ENCODE results near the gene MT3. TPM values are rescaled to one million over a fixed set of nuclear protein-coding genes. Genes with fewer than 3 reads are reported as not detected.

The MT3 gene
- total RNA-seq: 3.4 and 4.9 TPM in 2 replicates

DNA sequence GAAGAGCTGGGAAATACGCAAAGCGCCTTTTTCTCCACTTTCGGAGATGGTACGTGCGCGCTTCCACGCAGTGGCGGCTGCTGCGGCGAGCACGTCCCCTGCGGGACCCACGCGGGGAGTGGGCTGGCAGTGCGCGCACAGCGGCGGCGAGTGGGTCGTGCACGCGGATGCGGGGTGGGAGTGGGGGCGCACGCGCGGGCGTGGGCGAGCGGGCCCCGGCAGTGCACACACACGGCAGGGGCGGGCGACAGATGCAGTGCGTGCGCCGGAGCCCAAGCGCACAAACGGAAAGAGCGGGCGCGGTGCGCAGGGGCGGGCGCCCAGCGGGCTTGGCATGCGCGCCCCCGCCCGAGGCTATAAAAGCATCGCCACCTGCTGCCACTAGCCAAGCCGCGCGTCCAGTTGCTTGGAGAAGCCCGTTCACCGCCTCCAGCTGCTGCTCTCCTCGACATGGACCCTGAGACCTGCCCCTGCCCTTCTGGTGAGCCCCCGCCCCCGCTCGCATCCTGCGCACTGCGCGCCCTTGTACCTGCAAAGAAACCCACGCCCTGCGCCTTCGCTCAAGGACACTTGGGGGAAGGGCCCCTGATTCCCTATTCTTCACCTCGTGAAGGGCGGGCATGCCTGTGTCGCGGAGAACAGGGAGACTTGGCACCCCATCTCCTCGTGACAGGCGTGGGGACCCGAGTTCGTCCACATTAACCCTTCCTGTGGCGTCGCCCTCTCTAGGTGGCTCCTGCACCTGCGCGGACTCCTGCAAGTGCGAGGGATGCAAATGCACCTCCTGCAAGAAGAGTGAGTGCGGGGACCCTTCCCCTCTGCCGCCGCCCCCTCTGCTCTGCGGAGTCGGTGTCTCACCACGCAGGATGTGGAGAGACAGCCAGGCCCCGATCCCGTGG is at the start of gene MT3:
Gene MT3 (plus strand): TSS at position 388 of the 899 bp plus-strand sequence. CDS start 63 bp downstream, at position 451.
- intact Hi-C loops (cut with micrococcal nuclease): no loop called here

DNA sequence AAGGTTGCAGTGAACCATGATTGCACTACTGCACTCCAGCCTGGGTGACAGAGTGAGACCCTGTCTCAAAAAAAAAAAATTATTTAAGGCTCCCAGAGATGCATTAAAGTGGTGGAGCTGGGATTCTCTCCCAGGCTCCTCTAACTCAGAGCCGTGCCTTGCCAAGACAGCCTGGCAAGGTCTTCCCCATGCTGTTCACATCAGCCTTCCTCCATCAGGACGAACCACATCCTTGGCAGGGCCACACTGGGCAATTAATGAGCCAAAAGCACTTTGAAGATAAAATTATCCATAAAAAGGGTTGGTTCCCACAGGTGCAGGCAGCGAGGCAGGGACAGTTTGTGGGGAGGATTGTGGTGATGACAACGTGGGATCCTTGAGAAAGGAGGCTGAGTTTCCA is 49.7 kb upstream of the MT3 start:
- intact Hi-C loops (cut with micrococcal nuclease): no loop called here

DNA sequence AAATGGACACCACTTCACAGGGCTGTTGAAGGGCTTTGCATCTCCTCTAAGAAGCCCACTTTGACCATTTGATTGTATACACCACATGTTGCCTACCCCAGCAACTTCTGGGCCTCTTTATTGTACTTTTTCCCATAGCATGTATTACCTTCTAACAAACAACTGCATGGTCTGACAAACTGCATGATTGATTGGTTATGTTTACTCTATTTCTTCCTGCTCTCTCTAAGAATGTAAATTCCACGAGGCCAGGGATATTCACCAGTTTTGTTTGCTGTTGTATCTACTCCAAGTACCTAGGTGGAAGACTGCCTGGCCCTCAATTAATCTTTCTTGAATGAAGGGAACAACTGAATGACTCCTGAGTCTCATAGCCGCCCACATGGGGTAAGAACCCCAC is 47.3 kb upstream of the MT3 start:
- intact Hi-C loops (cut with micrococcal nuclease): no loop called here

DNA sequence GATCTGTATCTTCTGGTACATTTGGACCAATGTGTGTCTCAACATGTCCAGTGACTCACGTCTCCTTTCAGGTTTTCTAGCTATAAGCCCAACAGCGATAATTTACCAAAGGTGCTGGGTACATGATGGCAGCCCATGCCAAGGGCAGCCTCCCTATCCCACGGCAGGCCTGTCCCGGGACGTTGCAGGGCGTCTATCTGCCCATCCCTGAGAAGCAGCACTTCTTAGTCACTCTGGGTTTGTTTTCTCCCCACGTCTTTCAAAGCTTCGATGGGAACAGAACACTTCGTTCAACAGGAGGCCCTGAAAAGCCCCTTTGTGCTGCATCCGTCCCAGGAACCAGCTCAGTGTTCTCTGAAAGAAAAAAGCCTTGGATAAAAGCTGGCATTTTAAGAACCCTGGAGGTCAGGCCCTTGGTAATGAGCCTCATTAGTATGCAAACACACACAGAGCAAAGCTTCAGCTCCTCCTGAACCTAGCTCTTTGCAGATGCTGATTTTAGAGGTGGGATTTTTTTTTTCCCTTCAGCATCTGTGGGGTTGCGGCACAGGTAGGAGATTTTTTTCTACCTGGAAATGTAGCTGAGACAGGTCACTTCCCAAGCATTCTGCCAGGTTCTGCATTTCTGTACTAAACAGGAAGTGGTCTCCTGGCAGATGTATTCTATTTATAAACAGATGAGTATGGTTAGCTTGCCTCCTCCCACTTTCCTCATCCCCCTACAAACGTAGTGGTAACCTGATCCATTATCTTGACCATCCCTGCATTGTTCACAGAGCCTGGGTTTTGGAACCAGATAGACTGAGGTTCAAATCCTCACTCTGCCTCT is 42.0 kb upstream of the MT3 start:
- intact Hi-C loops (cut with micrococcal nuclease): no loop called here

DNA sequence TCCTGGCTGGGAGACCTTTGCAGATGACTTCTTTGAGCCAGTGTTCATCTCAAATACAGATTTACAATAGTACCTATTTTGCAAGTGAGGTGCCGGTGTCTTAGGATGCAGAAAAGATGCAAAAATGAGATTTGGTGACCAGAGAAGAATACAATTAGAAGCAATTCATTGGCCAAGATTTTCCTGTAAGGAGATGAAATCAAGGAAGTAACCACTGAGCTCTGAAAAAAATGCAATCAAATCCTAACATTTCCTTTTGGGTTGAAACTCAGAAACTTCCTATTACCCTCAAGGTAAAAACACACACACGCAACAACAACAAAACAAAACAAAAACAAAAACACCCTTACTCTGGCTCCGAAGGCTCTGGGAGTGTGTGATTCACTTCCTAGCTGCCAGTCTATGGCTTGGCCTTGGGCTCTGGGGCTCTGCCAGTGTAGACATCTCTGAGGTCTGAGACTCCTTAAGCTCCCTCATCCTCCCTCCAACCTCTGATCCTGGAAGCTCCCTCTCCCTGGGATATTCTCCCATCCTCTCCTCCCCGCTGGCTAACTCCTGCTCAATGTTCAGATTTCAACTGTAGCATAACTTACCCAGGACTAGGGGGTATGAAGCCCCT is 41.3 kb upstream of the MT3 start:
- intact Hi-C loops (cut with micrococcal nuclease): no loop called here

DNA sequence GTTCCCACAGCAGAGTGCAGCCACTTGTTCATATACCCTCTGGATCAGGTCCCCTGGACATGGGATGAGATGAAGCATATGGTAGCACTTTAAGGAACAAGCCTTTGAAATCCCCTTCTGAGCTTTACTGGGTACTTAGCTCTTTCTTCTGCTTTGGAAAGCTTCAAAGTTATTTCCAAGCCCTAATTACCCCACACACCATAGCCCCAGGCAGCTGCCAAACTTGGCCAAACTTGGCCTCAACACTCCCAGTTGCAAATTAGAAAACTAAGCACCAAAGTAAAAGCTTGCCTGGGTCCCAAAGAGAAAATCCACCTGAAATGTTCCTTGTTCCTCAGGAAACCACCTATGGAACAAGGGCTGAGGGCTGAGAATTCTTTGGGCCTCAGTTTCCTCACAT is 40.2 kb upstream of the MT3 start:
- intact Hi-C loops (cut with micrococcal nuclease): no loop called here

DNA sequence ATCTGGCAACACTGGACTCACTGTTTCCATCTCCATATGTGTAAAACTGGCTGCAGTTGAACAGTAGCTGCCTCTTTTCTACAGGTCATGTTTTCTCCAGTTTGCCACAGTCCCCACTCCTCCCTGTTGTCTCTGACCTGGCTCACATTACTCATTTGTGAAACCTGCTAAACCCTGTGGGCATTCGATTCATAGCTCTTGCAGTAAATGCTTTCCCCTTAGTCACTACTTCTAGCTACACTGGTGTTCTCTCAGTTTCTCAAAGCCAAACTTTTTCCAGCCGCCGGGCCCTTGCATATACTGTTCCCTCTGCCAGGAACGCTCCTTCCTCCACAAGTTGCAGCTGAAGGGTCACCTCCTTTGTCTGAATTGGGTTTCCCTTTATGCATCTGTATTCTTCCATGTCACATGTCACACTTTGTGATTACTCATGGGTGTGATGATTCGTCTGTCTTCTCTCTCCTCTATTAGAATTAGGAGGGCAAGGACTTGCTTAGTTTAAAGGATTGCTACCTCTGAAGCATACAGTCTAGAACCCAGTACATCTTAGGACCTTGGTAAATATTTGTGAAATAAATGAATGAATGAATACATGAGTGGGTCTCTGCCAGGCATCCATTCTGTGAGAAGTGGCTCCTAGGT is 39.5 kb upstream of the MT3 start:
- intact Hi-C loops (cut with micrococcal nuclease): no loop called here

DNA sequence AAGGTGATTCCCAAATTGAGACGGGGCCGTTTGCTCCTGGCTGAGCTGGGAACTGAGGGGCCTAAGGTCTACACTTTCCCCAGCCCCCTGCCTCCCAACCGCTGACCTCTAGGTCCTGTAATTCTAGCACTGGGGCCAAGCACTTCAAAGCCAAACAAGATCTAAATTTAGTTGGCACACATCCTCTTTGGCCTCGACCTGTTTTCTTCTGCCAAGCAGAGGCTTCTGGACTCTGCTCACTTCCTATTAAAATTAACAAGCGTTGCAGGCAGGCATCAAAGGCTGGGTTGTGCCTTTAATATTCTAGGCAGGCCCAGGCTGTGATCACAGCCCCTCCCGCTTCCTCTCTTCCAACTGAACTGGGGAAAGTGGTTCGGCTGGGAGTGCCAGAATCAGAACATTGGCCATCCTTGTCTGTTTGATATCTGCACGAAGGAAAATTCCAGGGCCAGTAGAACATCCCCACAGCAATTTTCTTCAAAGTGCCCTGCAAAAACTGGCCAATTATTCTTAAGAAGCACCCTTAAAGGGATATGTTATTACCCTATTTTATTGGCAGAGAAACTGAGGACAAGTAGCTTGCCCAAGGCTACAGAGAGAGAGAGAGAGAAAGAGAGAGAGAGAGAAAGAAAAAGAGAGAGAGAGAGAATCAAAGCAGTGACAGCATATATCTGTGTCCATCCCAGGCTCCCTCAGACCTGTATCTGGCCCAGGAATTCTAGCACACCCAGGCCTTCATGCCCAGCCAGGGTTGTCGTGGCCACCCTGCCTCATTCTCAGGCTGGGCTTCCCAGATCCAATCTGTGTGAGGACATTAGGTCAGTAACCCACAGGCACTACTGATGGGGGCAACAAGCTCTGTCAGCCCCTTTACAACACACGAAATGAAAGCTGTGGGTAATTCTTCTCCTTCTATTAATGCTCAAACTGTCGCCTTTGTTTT is 37.3 kb upstream of the MT3 start:
- intact Hi-C loops (cut with micrococcal nuclease): no loop called here

DNA sequence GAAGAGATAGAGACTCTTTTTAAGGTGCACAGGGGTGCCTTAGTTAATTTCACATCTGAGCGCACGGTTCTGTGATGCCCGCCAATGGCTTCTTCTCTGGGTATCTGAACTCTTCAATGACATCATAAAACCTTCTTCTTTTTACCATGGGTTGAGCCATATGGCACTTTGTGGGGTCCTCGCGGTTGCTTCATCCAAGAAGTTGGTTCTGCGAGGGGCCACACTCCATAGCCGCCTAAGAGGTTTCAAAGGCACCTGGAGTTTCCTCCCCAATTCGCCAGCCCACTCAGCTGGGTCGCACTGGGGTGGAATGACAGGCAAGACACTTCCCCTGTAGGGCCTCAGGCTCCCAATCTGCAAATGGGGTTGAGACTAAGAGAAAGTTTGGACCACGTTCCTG is 34.9 kb upstream of the MT3 start:
- intact Hi-C loops (cut with micrococcal nuclease): no loop called here

DNA sequence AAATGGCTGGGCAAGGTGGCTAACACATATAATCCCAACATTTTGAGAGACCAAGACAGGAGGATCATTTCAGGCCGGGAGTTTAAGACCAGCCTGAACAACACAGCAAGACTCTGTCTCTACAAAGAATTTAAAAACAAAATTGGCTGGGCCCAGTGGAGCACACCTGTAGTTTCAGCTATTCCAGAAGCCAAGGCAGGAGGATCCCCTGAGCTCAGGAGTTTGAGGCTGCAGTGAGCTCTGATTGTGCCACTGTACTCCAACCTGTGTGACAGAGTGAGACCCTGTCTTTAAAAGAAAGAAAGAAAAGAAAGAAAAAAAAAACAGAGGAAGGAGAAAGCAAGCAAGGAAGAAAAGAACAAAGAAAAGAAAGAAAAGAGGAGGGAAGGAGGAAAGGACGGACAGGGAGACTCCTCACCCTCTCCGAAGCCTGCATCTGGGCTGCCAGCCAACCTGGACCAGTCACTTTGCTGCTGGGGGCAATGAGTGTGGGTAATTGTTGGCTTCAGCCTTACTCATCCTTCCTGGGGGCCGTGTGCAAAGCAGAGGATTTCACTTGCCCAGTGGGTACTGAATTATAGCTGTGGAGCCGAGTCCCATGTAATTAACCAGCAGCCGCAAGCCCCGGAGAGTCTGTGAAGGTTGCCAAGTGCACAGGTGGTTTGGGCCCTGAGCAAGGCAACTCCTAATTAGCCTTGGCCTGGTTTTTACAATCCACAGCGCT is 31.1 kb upstream of the MT3 start:
- intact Hi-C loops (cut with micrococcal nuclease): no loop called here

DNA sequence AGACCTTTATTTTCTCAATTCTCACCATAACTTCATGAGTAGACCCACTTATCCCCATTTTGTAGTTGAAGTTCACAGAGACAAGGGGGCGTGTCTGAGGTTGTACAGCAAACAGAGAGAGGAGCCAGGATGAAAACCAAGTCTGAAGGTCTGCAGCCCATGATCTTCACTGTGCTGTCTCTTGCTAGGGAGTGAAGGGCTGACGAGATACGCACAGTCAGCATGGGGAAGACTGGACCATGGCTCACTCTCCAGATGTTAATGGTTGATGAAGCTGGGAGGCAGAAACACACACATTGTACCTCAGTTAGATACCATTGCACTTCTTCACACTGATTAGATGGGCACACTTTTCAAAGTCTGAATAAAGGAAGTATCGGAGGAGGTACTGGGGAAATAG is 30.2 kb upstream of the MT3 start:
- intact Hi-C loops (cut with micrococcal nuclease): no loop called here

DNA sequence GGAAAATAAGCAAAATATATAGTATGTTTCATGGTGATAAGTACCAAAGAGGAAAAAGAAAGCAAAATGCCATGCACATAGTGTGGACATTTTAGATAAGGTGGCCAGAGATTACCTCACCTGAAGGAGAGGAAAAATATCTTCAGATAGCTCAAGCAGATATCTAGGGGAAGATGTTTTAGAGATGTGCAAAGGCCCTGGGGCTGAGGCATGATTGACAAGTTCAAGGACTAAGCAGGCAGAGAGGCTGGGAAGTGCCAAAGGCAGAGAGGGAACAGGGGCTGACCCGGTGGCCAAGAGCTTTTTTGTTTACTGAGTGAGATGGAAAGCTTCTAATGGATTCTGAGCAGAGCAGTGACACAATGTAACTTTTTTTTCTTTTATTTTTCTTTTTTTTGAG is 28.9 kb upstream of the MT3 start:
- intact Hi-C loops (cut with micrococcal nuclease): no loop called here

DNA sequence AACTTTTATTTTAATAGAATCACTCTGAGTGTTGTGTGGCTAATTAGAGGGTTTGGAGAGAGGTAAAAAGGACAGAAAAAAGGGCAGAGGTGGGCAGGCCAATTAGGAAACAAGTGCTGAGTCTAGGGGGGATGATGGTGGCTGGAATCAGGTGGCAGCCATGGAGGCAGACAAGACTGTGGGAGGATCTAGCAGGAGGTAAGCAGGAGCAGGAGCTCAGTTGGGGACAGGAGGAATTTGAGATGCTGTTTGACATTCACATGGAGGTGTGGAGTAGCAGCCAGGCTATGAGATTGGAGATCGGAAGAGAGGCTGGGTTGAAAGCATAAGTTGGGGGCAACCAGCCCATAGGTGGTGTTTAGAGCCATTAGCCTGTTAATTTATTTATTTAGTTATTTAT is 28.2 kb upstream of the MT3 start:
- intact Hi-C loops (cut with micrococcal nuclease): no loop called here

DNA sequence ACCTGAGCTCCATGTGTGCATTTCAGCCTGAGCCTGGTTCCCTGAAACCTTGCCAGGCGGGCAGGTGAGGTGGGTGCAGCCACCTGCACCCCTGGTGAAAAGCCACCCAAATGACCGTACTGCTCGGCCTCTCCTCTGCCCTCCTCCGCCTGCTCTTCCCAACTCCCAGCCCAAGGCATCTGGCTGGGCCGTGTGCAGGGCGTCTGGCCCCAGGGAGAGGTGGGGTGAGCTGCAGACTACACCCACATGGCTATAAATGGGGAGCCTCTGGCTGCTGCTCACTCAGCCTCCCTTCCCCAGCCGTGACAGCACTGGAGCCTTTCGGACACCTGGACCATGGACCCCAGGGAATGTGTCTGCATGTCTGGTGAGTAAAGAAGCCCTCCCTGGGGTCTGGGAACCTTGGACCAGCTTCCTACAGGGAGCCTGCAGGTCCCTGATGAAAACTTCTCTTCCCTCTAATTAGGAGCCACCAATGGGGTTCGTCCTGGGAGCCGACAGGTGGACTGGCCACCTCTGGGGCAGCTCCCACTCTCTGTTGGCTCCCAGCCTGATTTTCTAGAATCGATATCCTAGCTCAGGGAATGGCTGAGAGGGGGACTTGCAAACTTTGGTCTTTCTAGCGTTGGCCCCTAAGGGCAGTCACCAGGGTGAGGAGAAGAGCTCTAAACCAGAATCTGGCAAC is 24.4 kb upstream of the MT3 start, which contains the start of gene MT4:
Gene MT4 (plus strand): TSS at position 281 of the 685 bp plus-strand sequence. CDS start 56 bp downstream, at position 337.
- intact Hi-C loops (cut with micrococcal nuclease): no loop called here

DNA sequence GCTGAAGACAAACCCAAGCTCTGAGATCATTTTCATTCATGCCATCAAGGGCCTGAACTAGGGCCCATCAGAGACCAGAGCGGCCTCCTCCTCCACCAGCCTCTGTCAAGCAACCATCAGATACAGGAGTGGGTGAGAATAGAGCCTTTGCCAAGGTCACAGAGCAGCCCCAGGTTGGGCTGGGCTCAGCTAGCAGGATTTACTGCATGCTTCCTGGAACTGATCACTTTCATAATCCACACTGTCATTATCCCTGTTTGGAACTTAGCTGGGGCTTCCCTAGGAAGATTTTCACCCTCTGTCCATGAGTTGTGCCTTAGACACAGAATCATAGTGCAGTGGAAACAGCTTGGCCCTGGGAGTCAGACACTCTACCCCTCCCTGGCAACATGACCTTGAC is 19.4 kb upstream of the MT3 start:
- intact Hi-C loops (cut with micrococcal nuclease): no loop called here

DNA sequence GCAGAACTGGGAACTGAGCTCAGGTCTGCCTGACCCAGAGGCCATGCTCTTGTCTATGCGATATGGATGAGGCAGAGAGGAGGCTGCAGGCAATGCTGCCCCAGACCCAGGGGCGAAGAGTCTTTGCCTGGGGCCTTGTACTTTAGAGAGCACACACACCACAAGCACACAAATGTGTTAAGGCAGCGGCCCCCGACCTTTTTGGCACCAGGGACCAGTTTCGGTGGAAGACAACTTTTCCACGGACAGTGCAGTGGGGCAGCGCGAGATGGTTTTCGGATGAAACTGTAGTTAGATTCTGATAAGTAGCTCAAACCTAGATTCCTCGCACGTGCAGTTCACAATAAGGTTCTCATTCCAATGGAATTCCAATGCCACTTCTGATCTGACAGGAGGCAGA is 17.8 kb upstream of the MT3 start:
- intact Hi-C loops (cut with micrococcal nuclease): no loop called here

DNA sequence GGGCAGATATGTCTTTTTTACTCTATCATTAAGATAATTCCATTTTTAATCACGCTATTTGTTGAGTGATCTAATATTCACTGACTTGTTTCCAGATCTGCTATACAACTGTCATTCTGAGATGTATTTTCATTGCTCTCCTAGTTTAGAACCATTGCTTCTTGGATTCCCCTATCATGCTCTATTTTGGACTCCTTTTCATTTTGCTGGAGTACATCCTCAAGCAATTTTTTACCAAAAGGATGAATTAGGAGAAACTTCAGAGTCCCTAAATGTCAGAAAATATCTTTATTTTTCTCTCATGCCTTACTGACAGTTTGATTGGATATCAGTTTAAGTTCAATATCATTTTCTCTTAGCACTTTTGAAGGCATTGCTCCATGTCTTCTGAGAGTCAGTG is 14.7 kb upstream of the MT3 start:
- intact Hi-C loops (cut with micrococcal nuclease): no loop called here

DNA sequence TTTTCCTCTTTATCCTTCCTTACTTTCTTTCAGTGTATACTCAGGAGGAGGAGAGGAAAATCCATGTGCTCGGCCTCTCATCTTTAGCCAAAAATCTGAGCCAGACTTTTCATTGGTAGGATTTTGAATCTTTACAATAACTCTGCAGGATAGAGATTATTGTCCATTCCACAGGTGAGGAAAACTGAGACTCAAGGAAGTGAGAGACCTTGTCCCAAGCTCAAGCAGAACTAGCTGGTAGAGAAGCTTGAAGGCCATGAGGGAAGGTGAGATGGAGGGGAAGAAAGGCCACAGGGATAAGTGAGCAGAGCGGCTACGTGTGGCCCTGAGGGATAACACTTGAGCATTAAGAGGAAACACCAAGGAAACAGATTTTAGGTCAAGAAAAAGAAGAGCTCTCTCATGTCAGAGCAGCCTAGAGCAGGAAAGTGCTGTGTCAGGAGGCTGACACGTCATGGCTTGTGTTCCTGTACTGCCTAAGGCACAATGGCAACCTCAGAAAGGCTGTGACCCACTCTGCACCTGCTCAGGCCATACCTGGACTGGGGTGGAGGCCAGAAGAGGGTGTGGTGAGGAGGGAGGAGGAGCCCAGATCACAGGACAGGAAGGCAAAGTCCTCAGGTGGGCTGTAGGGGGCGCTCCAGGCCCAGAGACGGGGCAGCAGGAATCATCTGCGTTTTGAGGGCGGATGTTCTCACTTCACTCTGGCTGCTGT is 12.6 kb upstream of the MT3 start:
- intact Hi-C loops (cut with micrococcal nuclease): loop anchor here (1.0 to 2.0 kb wide), 4 partner anchors 24 to 126 kb away; partner anchors contain the start of gene MT1X
